HG02852 (cell line): ENCODE data around the gene MYO5C.
"Not testable (repeated sequence)": the region's sequence is repeated elsewhere in the genome, so short reads cannot be mapped to it uniquely, and the experiment has no call there.

Source experiments
- ATAC-seq: cut with Tn5 transposase; IDR thresholded peaks from one replicate; pipeline ENCODE4 v1.9.1; 2021; ENCODE audit warnings: mild to moderate bottlenecking, moderate library complexity; ENCODE audit not compliant: unreplicated experiment

Gene MYO5C

DNA sequence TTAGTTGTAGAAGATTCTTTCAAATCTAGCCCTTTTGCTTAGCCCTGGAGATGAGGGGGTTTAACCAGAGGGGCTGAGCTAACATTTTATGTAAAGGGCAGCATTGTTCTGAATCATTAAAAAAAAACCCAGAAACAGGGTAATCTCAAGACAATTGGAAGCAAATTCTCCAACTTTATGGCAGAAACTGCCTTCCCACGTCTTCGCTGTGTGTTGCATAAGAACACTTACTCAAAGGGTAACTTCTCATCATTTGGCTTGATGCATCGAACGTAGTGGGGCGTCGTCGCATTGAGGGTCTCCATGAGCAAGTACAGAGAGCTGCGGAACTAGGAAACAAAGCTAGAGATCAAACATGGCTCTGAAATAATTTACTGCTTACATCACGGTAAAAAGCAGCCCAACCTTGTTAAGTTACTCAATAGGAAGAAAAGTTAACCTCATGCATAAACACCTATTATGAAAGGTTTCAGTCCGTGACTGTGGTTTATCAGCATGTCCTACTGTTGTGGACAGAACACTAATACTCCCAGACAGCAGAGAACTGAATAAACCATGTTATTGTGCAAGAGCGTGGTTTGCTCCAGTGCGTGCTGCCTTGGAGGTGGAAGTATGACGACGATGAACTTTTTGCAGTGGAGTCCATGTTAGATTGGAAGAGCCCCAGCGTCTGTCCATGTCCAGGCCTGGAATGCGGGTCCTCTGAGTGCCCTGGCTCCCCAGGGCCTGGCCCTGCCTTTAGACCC lies 48.7 kb downstream of the MYO5C start:
- ATAC-seq = no peak

DNA sequence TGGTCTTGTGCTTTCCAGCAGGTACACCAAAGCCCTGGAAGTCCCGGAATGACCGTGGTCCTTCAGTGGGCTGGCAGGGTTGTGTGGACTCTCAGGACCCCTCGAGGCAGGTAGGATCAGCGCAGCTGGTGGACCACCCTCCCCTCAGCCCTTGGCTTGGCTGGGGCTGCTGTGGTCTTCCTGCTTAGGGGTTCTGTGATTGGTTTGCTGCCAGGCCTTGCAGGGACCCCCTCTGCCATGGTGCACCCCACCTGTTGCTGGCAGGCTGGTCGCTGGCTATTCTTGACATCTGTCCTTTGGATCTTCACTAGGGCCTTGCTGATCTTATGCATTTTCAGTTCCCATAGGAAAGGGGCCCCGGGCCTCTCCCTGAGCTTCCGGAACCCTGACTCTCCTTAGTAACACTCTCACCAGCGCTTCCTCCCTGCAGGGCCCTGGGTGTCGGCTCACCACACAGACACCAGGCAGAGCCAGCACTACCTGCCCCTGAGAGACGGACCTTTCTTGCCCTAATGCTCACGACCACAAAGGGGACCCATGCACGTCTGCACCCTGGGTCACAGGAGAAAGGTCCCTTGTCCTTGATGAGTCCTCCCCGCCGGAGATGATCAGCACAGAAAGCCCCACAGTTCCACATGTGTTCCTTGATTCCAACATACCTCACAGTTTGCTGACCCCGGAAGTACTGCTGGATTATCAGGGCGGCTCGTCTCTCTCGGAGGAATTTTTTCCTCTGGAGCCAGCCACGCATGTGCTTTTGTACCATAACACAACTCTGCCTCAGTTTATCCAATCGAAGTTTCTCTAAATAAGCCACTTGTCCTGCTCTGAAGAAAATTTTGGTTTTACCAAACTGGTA lies 51.7 kb downstream of the MYO5C start:
- no peak for ATAC-seq

DNA sequence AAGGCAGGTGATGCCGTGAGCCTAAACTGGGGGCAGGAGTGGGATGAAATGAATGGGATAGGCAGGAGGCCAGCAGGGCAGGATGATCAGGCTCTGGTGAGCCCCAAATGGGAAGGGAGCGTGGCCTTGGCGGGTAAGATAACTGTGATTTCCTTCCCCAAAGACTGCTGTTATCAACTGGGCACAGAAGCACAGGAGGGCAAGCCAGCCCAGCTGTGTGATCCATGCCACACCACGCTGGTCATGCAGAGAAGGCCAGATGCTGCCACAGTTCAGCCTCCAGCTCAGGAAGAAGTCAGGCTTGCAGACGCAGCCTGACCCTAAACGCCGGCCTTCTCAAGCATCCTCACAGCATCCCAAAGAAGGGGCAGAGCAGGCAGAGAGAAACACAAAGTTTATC lies 52.3 kb downstream of the MYO5C start:
- ATAC-seq = no peak

DNA sequence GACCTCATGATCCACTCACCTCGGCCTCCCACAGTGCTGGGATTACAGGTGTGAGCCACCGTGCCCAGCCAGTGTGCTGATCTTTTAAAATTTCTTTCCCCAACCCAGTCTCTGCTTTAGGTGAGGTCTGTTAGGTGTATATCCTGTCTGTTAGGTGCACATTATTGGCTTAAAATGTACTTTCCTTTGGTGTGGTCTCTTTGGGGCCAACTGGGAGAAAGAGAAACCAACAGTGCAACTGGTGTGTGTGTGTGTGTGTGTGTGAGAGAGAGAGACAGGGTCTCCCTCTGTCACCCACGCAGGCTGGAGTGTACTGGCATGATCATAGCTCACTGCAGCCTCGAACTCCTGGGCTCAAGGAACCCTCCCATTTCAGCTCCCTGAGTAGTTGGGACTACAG lies 54.1 kb downstream of the MYO5C start:
- ATAC-seq = no peak

DNA sequence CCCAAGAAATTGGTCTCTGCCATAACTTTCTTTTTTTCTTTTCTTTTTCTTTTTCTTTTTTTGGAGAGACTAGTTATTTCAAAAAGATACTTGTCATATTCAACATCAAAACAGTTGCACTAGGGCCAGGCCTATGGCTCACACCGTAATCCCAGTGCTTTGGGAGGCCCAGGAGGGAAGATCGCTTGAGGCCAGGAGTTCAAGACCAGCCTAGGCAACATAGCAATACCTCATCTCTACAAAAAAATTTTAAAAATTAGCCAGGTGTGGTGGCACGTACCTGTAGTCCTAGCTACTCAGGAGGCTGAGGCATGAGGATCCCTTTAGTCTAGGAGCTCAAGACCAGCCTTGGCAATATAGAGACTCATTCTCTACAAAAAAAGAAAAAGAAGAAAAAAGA lies 55.4 kb downstream of the MYO5C start:
- no peak for ATAC-seq

DNA sequence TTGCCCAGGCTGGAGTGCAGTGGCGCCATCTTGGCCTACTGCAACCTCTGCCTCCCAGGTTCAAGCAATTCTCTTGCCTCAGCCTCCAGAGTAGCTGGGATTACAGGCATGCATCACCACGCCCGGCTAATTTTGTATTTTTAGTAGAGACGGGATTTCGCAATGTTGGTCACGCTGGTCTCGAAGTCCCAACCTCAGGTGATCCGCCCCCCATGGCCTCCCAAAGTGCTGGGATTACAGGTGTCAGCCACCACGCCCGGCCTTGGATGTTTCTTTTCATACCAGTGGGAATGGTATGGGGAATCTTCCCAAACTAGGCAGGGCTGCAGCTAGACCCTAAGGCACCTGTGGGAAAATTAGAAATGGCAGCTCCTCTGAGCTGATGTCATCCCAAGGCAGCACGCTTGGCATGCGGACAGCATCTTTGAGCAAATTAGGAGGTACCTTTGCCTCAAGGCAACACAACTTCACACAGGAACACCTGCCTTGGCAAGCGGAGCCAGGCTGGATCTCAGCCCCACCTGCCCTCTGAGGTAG lies 56.5 kb downstream of the MYO5C start:
- ATAC-seq = not testable (repeated sequence)

DNA sequence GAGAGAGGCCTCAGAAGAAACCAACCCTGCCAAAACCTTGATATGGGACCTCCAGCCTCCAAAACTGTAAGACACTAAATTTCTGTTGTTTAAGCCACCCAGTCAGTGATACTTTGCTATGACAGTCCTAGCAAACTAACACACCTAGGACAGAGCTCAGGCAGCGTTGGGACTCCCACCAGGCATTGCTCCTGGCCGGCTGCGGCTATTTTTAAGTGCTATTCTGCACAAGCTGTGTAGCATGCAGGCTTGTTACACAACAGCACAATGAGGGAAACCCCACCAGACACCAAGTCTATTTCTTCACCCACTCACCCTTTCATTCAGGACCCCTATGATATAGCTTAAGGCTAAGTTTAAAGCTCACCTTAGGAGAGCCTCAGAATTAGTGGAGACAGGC lies 57.5 kb downstream of the MYO5C start:
- ATAC-seq = no peak

DNA sequence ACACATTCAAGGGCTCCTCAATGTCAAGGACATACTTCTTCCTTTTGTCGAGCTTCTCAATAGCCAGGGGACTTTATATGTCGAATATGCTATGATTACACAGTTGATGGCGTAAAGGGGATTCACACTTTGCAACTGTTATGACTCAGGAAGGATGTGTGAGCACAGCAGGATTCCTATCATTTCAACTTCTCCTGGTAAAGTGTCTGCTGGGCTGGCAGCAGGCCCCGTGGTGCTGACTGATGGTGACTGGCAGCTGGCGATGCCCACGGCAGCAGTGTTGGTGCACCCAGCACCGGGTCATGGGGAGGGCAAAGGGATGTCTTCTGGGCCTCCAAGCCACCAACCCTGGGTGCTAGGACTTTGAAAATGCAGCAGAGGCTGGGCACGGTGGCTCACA lies 59.6 kb downstream of the MYO5C start:
- no peak for ATAC-seq

DNA sequence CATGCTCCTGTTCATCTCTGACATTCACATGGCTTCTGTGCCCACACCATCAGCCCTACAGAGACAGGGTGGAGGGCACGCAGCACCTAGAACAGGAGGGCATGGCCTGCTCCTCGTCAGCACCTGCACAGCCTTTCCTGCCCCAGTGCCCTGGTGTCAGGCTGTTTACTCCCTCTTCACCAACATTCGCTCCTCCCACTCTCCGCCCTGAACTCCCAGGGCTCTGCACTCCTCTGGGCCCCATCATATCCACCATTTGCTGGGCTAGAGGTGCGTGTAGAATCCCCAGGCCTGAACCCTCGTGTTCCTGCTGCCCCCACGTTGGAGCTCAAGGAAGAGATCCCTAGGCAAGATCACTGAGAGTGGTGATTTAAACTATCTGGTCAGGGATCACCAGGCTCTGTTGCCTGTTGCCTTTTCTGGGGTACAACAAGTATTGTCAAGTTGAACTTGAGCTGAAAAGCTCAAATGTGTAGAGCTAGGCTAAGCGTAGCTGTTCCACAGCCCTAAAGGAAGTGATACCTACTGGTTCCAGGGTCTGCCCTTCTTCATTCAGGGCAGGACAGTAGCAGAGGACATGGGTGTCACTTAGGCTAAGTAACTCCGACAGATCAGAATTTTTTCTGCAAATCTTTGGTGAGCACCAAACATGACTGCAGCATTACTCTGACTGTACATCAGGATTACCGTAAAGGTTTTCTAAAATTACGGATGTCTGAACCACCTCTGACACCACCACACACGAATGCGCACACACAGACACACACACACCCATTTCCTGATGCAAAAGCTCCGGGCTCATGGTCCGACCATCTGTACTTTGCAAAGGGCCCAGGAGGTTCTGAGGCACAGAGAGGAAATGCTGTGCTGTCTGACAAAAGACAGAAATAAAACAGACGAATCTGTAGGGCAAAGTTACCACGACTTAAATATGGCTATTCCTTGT lies 60.7 kb downstream of the MYO5C start:
- ATAC-seq = peak; percentile 43

DNA sequence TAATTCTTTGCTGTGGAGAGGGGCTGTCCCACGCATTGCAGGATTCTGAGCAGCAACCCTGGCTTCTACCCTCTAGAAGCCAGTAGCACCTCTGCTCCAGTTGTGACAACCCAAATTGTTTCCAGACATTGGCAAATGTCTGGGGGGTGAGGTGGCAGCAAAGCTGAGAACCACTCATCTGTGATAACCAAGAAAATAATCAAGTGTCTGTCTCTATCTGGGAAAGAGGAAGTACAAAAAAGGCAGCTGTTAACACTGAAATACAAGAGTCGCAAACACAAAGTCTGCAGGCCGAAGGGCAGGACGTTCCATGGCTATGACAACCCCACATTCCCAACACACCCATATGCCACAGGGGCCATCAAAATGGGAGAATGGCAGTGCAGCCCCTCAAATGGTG lies 62.2 kb downstream of the MYO5C start:
- ATAC-seq = peak; percentile 35

DNA sequence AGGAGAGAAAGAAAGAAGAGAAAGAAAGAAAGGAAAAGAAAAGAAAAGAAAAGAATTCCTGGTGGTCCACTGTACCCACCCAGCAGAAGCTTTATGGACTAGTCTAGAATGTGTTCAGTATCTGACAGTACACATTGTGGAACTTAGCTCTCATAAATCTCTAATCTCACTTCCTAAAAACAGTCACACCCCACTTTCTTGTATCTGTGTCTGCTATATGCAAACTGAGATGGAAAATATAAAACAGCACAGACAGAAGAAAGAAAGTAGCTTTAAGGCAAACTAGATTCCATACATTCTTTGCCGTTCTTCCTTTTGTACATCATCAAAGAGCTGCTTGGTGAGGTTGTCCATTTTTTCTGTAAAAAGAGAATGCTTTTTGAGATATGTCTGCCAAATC lies 63.3 kb downstream of the MYO5C start:
- ATAC-seq = peak; percentile 60

DNA sequence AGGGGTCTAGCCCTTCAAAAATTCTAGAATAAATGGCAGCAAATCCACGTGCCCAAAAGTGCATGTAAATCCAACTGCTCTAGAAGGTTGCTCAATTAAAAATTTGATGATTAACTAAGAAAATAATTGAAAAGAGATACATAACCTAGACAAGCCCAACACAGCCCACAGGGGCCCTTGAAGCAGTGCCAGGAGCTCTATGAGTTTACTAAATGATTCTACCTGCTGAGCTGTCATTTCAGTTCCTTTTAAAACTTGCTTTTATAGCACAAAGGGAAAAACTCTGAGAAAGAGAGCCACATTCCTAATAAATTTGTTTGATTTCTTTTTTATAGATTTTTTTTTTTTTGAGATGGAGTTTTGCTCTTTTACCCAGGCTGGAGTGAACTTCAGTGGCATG lies 65.5 kb downstream of the MYO5C start:
- ATAC-seq = no peak

DNA sequence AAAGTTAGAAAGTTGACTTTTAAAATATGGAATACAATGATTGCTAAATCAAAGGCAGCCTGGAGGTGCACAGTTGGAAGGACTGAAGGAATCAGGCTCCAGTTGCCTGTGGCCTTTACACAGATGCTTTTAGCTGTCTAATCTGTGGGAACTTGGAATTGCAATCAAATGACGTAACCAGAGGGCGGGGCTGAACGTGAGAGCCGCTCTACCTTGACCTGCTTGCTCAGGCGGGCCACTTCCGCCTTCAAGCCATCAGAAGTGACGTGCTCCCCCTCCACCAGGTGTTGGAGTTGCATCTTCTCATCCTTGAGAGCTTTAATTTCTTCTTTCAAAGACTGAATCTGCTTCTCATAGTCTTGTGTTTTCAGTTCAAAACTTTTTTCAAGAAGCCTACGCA lies 66.7 kb downstream of the MYO5C start:
- ATAC-seq = no peak

DNA sequence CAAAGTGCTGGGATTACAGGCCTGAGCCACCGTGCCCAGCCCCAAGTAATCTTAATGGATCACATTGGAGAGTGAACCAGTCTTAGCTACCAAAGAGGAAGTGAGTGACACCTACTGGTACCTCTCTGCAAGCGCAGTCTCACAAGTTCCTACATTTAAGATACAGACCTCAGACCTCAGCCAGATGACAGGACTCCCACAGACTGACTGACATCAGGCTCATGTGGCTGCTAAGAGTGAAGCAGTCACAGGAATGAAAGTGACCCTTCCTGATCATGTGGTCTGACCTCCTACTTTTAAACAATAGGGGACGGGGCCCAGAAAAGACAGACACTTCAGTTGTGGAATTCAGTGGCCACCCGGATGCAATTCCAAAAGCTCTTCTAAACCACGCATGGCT lies 68.1 kb downstream of the MYO5C start:
- ATAC-seq = peak; percentile 66

DNA sequence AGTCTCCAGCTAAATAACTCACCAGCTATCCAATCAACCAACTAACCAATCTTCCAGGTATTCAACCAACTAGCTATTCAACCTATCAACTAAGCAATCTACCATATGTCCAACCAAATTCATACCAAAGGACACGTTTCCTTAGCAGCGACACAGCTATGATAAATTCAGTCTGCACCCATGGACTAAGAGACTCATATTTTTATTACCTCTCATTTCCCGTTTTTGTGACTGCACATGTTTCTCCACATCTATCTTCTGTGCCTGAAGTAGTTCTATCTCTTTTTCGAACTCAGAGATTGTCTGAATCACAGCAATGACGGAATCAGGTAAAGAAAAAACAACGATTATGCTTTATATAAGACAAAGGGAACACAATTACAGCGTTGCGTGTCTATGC lies 70.4 kb downstream of the MYO5C start:
- no peak for ATAC-seq

DNA sequence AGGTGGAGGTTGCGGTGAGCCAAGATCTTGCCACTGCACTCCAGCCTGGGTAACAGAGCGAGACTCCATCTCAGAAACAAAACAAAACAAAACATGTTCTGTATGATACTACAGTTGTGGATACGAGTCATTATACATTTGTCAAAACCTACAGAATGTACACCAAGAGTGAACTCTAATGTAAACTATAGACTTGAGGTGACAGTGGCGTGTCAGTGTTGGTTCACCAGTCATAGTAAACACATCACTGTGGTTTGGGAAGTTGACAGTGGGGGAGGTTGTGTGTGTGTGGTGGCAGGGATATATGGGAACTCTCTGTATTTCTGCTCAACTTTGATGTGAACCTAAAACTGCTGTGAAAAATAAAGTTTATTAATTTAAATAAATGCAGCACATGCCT lies 71.4 kb downstream of the MYO5C start:
- peak; percentile 47 for ATAC-seq

DNA sequence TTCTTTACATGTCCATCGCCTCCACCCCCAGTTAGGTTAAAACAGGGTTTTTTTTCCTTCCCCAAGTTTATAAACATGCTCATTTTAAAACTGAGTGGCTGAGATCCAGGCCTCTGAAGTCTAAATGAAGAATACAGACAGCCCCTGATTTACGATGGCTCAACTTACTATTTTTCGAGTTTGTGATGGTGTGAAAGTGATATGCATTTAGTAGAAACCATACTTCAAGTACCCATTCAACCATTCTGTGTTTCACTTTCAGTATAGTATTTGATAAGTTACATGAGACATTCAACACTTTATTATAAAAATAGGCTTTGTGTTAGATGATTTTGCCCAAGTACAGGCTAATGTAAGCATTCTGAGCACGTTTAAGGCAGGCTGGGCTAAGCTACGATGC lies 73.9 kb downstream of the MYO5C start:
- no peak for ATAC-seq

DNA sequence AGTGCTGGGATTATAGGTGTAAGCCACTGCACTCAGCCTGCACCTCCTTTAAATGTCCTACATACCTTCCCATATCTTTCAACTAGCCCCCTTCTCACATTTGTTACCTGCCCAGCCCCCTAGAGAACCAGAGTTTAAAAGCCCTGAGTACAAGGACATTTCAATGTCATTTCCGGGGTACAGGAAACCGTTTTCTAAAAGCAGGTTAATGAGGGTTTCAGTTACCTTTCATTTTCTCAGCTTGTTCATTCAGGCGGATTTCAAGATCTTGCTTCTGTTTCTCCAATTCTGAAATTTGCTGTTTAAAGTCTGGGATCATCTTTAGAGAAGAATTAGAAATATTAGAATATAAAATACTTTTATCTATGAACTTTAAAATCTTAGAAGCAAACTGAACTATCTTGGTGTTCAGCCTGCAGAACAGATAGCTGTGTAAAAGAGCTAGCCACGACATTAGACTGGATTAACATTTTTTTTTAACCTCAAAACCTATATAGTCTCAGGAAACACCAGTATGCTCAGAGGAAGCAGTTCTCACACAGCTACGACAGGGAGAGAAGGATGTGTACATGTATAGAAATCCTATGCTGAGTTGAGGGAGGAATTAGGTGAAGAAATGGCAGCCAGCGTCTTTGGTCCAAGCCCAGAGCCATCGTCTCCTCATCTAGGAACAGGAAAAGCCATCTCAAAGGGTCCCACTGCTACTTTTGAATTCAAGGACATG lies 74.5 kb downstream of the MYO5C start:
- ATAC-seq = no peak

DNA sequence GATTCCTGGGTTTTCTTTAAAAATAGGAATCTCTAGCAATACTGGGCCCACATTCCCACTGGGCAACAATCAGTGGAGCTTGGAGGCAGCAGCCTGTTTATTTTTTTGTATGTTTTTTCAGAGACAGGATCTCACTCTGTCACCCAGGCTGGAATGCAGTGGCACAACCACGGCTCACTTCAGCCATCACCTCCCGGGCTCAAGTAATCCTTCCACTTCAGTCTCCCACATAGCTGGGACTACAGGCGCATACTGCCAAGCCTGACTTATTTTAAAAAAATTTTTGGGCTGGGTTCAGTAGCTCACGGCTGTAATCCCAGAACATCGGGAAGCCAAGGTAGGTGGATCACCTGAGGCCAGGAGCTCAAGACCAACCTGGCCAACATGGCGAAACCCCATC lies 75.4 kb downstream of the MYO5C start:
- no peak for ATAC-seq

DNA sequence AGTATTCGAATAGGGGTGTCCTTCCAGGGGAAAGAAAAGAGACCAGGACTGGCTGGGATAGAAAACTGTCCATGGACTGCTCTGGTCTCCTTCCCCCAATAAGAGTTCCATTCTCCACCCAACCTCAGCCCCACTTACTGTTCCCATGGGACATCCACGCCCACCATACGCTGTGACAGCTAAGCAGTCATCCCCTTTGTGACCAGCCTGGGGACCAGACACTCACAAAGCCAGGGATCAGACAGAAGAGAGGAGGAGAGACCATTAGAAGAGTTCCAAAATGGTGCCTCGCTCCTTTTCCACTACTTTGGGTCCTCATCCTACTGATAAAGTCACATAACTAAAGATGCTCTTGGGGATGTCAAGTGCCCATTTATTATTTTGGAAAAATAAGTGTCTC lies 76.8 kb downstream of the MYO5C start:
- ATAC-seq = no peak
